ENCODE measurements around the gene SPP1.

The SPP1 gene

DNA sequence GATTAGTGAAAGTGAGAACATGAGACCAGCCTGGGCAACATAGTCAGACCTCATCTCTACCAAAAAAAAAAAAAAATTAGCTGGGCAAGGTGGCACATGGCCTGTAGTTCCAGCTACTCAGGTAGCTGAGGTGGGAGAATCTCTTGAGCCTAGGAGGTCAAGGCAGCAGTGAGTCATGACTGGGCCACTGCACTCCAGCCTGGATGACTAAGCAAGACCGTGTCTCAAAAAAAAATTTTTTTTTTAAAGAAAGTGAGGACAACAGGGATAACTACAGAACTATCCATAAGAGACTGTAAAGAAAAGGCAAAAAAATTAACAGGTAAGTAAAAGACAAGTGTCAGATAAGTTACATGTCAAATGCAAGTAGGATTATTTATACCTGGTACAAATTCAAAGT, 13.5 kb upstream of the SPP1 start:
- Histone ChIP-seq H3K27me3 (ENCODE audit: control insufficient read depth in 1 of 2, insufficient read depth in 1 of 2, low read length in 2 of 2) (no peaks in the 10 kb centered on the region), H3K9me3 (ENCODE audit: control insufficient read depth, low read length) (no peaks in the 10 kb centered on the region), H3K4me3 (ENCODE audit: insufficient read depth in 1 of 2, low read depth in 1 of 2, low read length in 2 of 2) (no peak overlapping the region), H2BK5ac (ENCODE audit: low read depth, low read length, poor library complexity, severe bottlenecking) (no peak overlapping the region), H3K36me3 (ENCODE audit: control insufficient read depth in 1 of 2, insufficient read depth in 2 of 2, low read depth in 1 of 2, low read length in 2 of 2) (no peaks in the 10 kb centered on the region), H2BK15ac (ENCODE audit: low read depth, poor library complexity, severe bottlenecking) (no peak overlapping the region), H3K79me1 (replicated peaks; ENCODE audit: low read length, poor library complexity, severe bottlenecking) (no peaks in the 10 kb centered on the region), H2AFZ (ENCODE audit: low read depth, low read length) (no peak overlapping the region), H3K9ac (ENCODE audit: low read length) (no peak overlapping the region), H3K14ac (ENCODE audit: low read length in 2 of 2) (no peak overlapping the region), H3K4me2 (ENCODE audit: low read length, poor library complexity, severe bottlenecking) (no peak overlapping the region), H3K18ac (ENCODE audit: low read depth in 1 of 2, low read length in 2 of 2) (no peak overlapping the region), H2BK12ac (ENCODE audit: low read length in 2 of 2) (no peak overlapping the region), H4K91ac (ENCODE audit: low read length) (no peak overlapping the region), H3K4me1 (ENCODE audit: control insufficient read depth, insufficient read depth, low read depth, low read length) (peaks cover 3% of the 10 kb centered on the region), H3K23ac (ENCODE audit: low read length in 2 of 2) (no peak overlapping the region), H3K27ac (ENCODE audit: low read length, poor library complexity, severe bottlenecking) (no peak overlapping the region), H3K4ac (ENCODE audit: low read depth in 1 of 2, low read length in 2 of 2) (no peak overlapping the region), H4K8ac (ENCODE audit: low read length) (no peak overlapping the region), H2BK120ac (ENCODE audit: low read depth, low read length) (no peak overlapping the region), H2AK5ac (ENCODE audit: low read length, severe bottlenecking) (no peak overlapping the region)
- WGBS = 0% methylated on average over 1 of the region's 1 CpG
- peak; percentile 57 for DNase-seq

- 93% methylated on average over 3 of the region's 5 CpGs for WGBS
- Histone ChIP-seq H3K23ac (ENCODE audit: low read length in 2 of 2) (no peak overlapping the region), H2BK12ac (ENCODE audit: low read length in 2 of 2) (no peak overlapping the region), H4K8ac (ENCODE audit: low read length) (no peak overlapping the region), H2AK5ac (ENCODE audit: low read length, severe bottlenecking) (no peak overlapping the region), H2BK120ac (ENCODE audit: low read depth, low read length) (no peak overlapping the region), H3K4me1 (ENCODE audit: control insufficient read depth, insufficient read depth, low read depth, low read length) (peaks cover 5% of the 10 kb centered on the region), H2BK5ac (ENCODE audit: low read depth, low read length, poor library complexity, severe bottlenecking) (no peak overlapping the region), H2AFZ (ENCODE audit: low read depth, low read length) (no peak overlapping the region), H3K9me3 (ENCODE audit: control insufficient read depth, low read length) (no peaks in the 10 kb centered on the region), H2BK15ac (ENCODE audit: low read depth, poor library complexity, severe bottlenecking) (no peak overlapping the region), H3K4me3 (ENCODE audit: insufficient read depth in 1 of 2, low read depth in 1 of 2, low read length in 2 of 2) (no peak overlapping the region), H3K27ac (ENCODE audit: low read length, poor library complexity, severe bottlenecking) (no peak overlapping the region), H3K14ac (ENCODE audit: low read length in 2 of 2) (no peak overlapping the region), H4K91ac (ENCODE audit: low read length) (no peak overlapping the region), H3K18ac (ENCODE audit: low read depth in 1 of 2, low read length in 2 of 2) (no peak overlapping the region), H3K27me3 (ENCODE audit: control insufficient read depth in 1 of 2, insufficient read depth in 1 of 2, low read length in 2 of 2) (no peaks in the 10 kb centered on the region), H3K4me2 (ENCODE audit: low read length, poor library complexity, severe bottlenecking) (no peak overlapping the region), H3K36me3 (ENCODE audit: control insufficient read depth in 1 of 2, insufficient read depth in 2 of 2, low read depth in 1 of 2, low read length in 2 of 2) (no peaks in the 10 kb centered on the region), H3K9ac (ENCODE audit: low read length) (no peak overlapping the region), H3K4ac (ENCODE audit: low read depth in 1 of 2, low read length in 2 of 2) (no peak overlapping the region), H3K79me1 (replicated peaks; ENCODE audit: low read length, poor library complexity, severe bottlenecking) (no peaks in the 10 kb centered on the region)
- DNase-seq = no peak
These were observed 12.9 kb upstream of the SPP1 start for GRCh38 chr4:87962398-87963146.

- no peak for DNase-seq
- Histone ChIP-seq H3K9me3 (ENCODE audit: control insufficient read depth, low read length) (no peaks in the 10 kb centered on the region), H2BK12ac (ENCODE audit: low read length in 2 of 2) (no peak overlapping the region), H3K27ac (ENCODE audit: low read length, poor library complexity, severe bottlenecking) (no peak overlapping the region), H3K4me3 (ENCODE audit: insufficient read depth in 1 of 2, low read depth in 1 of 2, low read length in 2 of 2) (no peak overlapping the region), H4K8ac (ENCODE audit: low read length) (no peak overlapping the region), H3K18ac (ENCODE audit: low read depth in 1 of 2, low read length in 2 of 2) (no peak overlapping the region), H3K4me1 (ENCODE audit: control insufficient read depth, insufficient read depth, low read depth, low read length) (peaks cover 5% of the 10 kb centered on the region), H2AK5ac (ENCODE audit: low read length, severe bottlenecking) (no peak overlapping the region), H2BK15ac (ENCODE audit: low read depth, poor library complexity, severe bottlenecking) (no peak overlapping the region), H3K79me1 (replicated peaks; ENCODE audit: low read length, poor library complexity, severe bottlenecking) (no peaks in the 10 kb centered on the region), H3K23ac (ENCODE audit: low read length in 2 of 2) (no peak overlapping the region), H3K4me2 (ENCODE audit: low read length, poor library complexity, severe bottlenecking) (no peak overlapping the region), H3K36me3 (ENCODE audit: control insufficient read depth in 1 of 2, insufficient read depth in 2 of 2, low read depth in 1 of 2, low read length in 2 of 2) (no peaks in the 10 kb centered on the region), H2BK120ac (ENCODE audit: low read depth, low read length) (no peak overlapping the region), H3K9ac (ENCODE audit: low read length) (no peak overlapping the region), H3K4ac (ENCODE audit: low read depth in 1 of 2, low read length in 2 of 2) (no peak overlapping the region), H3K14ac (ENCODE audit: low read length in 2 of 2) (no peak overlapping the region), H4K91ac (ENCODE audit: low read length) (peak overlapping the region; percentile 22), H2AFZ (ENCODE audit: low read depth, low read length) (no peak overlapping the region), H3K27me3 (ENCODE audit: control insufficient read depth in 1 of 2, insufficient read depth in 1 of 2, low read length in 2 of 2) (no peaks in the 10 kb centered on the region), H2BK5ac (ENCODE audit: low read depth, low read length, poor library complexity, severe bottlenecking) (no peak overlapping the region)
- WGBS = 94% methylated on average over 19 of the region's 21 CpGs
These were observed 10.0 kb upstream of the SPP1 start for GRCh38 chr4:87965501-87965975.

DNA sequence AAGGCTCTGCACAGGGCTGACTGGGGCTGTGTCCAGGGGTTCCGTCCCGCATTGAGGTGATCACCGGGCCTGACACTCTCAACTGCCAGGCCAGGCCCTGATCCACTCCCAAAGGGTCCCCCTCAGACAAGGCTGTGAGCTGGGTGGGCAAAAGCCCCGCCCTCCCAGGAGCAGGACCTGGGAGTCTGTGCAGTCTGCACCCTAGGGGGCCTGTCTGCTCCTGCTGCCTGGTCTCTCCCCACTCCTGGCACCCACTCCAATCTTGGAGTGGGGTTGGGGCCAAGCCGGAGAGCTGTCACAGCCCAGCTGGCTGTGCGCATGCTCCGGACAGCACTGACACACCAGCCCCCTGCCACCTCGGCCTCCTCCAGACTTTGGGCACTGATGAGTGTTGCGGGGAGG, 9.4 kb upstream of the SPP1 start:
- Histone ChIP-seq H2BK15ac (ENCODE audit: low read depth, poor library complexity, severe bottlenecking) (no peak overlapping the region), H3K18ac (ENCODE audit: low read depth in 1 of 2, low read length in 2 of 2) (no peak overlapping the region), H3K4me2 (ENCODE audit: low read length, poor library complexity, severe bottlenecking) (no peak overlapping the region), H3K27ac (ENCODE audit: low read length, poor library complexity, severe bottlenecking) (no peak overlapping the region), H3K23ac (ENCODE audit: low read length in 2 of 2) (no peak overlapping the region), H3K4me3 (ENCODE audit: insufficient read depth in 1 of 2, low read depth in 1 of 2, low read length in 2 of 2) (no peak overlapping the region), H3K79me1 (replicated peaks; ENCODE audit: low read length, poor library complexity, severe bottlenecking) (no peaks in the 10 kb centered on the region), H3K4me1 (ENCODE audit: control insufficient read depth, insufficient read depth, low read depth, low read length) (peaks cover 5% of the 10 kb centered on the region), H2BK12ac (ENCODE audit: low read length in 2 of 2) (peak overlapping the region in 1 of 2 experiments; percentile 70), H3K4ac (ENCODE audit: low read depth in 1 of 2, low read length in 2 of 2) (no peak overlapping the region), H3K27me3 (ENCODE audit: control insufficient read depth in 1 of 2, insufficient read depth in 1 of 2, low read length in 2 of 2) (no peaks in the 10 kb centered on the region), H2AFZ (ENCODE audit: low read depth, low read length) (no peak overlapping the region), H4K91ac (ENCODE audit: low read length) (peak overlapping the region; percentile 19), H2BK120ac (ENCODE audit: low read depth, low read length) (no peak overlapping the region), H4K8ac (ENCODE audit: low read length) (no peak overlapping the region), H3K9me3 (ENCODE audit: control insufficient read depth, low read length) (no peaks in the 10 kb centered on the region), H2BK5ac (ENCODE audit: low read depth, low read length, poor library complexity, severe bottlenecking) (no peak overlapping the region), H2AK5ac (ENCODE audit: low read length, severe bottlenecking) (no peak overlapping the region), H3K14ac (ENCODE audit: low read length in 2 of 2) (no peak overlapping the region), H3K36me3 (ENCODE audit: control insufficient read depth in 1 of 2, insufficient read depth in 2 of 2, low read depth in 1 of 2, low read length in 2 of 2) (no peaks in the 10 kb centered on the region), H3K9ac (ENCODE audit: low read length) (no peak overlapping the region)
- no peak for DNase-seq
- 96% methylated on average over 9 of the region's 9 CpGs for WGBS

All from mesenchymal stem cell (in vitro differentiated cells and primary cell).